HG03520 (cell line): ENCODE data around the gene SLC25A39.
"Not testable (repeated sequence)": the region's sequence is repeated elsewhere in the genome, so short reads cannot be mapped to it uniquely, and the experiment has no call there.

ENCODE experiments used
- ATAC-seq: cut with Tn5 transposase; IDR thresholded peaks from one replicate; pipeline ENCODE4 v1.9.1; 2021; ENCODE audit warnings: mild to moderate bottlenecking, moderate library complexity; ENCODE audit not compliant: unreplicated experiment

SLC25A39 gene

GRCh38 chr17:44354582-44355561 lies 30.2 kb upstream of the SLC25A39 start:
- no peak for ATAC-seq

DNA sequence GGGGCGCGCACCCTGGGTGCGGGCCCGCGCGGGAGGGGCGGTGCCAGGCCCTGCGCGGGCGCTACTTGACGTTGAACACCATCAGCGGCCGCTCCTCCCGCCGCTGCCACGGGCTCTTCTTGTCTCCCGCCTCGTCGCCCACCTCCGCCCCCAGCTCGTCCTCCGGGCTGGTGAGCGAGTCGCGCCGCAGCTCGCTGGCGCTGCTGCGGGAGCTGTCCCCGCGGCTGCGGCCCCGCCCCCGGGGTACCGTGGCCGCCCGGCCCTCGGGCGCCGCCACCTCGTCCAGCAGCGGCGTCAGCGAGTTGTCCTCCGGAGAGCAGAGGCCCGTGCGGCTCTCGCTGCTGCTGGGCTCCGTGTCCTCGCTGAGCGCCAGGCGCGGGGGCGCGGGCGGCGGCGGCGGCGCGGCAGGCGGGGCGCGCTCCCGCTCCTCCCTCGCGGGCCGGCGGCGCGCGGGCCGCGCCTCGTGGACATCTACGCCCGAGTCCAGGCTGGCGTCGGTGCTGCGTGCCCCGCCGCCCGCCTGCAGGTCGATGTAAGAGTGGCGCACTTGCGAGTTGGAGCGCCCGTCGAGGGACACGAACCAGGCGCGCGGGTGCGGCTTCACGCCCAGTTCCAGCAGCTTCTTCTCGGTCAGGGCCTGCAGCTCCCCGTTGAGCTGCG lies 29.2 kb upstream of the SLC25A39 start:
- no peak for ATAC-seq

DNA sequence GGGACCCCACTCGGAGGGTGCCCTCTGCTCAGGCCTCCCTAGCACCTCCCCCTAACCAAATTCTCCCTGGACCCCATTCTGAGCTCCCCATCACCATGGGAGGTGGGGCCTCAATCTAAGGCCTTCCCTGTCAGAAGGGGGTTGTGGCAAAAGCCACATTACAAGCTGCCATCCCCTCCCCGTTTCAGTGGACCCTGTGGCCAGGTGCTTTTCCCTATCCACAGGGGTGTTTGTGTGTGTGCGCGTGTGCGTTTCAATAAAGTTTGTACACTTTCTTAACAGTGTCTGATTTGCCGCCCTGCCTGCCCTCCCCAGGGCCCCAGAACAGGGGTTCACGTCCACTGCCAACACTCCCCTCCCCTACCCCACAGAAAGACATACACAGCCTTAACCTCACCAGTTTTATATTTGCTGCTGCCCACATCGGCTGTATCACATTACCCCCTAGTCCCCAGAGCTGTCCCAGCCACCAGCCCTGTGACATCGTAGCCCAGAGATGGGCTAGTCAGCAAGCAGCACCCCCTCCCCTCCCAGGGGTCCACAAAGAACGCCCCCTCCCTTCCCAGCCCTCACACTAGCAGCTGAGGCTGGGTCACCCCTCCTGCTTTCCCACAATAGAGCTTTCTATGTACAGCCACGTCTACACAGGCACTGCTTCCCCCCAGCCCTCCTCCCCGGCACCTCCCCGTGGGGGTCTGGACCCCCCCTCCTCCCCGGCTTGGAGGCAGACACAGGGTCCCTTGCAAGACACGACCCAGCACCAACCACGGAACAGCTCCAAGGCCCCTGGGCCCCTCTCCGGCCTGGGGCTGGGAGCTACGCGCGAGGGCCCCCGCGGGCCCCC lies 28.4 kb upstream of the SLC25A39 start:
- no peak for ATAC-seq

DNA sequence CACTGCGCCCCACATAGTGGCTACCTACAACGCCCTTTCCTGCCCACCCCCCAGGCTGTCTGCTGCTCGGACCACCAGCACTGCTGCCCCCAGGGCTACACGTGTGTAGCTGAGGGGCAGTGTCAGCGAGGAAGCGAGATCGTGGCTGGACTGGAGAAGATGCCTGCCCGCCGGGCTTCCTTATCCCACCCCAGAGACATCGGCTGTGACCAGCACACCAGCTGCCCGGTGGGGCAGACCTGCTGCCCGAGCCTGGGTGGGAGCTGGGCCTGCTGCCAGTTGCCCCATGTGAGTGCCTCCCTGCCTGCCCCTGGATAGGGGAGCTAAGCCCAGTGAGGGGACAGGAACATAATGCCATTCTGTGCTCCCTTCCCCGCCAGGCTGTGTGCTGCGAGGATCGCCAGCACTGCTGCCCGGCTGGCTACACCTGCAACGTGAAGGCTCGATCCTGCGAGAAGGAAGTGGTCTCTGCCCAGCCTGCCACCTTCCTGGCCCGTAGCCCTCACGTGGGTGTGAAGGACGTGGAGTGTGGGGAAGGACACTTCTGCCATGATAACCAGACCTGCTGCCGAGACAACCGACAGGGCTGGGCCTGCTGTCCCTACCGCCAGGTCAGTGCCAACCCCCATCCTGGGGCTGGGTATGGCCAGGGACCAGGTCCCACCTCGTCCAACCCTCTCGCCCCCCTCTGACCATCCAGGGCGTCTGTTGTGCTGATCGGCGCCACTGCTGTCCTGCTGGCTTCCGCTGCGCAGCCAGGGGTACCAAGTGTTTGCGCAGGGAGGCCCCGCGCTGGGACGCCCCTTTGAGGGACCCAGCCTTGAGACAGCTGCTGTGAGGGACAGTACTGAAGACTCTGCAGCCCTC lies 27.6 kb upstream of the SLC25A39 start:
- no peak for ATAC-seq

- ATAC-seq: no peak
Measured at GRCh38 chr17:44351464-44351863, 26.8 kb upstream of the SLC25A39 start.

GRCh38 chr17:44350733-44351226 lies 26.2 kb upstream of the SLC25A39 start:
- no peak for ATAC-seq

DNA sequence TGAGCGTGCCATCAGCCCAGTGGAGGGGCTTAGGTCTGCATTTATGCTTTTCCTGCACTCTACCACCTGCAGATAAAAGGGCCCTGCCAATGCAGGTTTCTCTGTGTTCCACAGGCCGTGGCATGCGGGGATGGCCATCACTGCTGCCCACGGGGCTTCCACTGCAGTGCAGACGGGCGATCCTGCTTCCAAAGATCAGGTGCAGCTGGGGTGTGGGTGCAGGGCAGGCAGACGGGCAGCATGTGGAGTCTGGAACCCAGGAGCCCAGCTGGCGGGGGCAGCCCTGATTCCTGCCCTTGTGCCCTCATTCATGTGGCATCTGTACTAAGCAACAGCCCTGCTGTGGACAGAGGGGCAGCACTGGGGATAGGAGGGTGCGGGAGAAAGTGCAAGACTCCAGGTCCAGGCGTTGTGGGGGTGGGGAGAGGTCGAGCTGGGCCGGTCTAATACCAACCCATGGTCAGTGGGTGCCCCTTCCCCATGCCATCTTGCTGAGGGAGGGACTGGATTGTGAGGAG lies 25.0 kb upstream of the SLC25A39 start:
- no peak for ATAC-seq

DNA sequence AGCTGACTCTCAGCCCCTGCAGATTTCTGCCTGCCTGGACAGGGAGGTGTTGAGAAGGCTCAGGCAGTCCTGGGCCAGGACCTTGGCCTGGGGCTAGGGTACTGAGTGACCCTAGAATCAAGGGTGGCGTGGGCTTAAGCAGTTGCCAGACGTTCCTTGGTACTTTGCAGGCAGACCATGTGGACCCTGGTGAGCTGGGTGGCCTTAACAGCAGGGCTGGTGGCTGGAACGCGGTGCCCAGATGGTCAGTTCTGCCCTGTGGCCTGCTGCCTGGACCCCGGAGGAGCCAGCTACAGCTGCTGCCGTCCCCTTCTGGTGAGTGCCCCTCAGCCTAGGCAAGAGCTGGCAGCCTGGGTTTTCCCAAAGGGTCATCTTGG lies 24.4 kb upstream of the SLC25A39 start:
- ATAC-seq: no peak

DNA sequence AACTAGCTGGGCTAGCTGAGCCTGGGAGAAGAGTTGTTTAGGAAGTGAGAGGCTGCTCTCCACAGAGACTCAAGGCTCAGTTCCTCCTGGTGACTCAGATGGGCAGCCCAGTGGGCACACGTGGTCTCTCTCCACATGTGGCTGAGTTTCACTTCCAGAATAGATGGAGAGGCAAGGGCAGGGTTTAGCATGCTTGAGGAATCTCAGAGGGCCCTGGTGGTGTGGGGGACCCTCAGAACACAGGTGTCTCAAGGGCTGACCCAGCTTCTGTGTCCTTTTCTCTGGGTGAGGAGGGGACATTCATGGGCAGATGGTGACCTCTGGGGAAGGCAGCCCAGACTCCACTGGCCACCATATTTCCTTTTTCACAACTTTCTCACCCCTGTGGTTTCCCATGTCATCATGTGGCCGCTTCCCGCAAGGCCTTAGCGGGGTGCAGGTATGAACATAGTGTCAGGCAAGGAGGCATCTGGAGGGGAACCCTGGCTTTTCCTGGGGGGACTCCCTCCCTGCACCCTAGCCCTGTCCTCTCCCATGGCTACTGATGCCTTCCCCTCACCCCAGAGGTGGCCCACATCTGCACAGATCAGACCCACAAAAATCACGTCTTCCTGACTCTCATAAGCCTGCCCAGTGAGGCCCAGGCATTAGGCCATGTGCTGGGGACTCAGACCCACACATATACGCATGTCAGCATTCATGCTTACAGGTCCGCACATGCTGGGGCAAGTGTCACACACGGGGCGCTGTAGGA lies 23.8 kb upstream of the SLC25A39 start:
- peak; percentile 34 for ATAC-seq

DNA sequence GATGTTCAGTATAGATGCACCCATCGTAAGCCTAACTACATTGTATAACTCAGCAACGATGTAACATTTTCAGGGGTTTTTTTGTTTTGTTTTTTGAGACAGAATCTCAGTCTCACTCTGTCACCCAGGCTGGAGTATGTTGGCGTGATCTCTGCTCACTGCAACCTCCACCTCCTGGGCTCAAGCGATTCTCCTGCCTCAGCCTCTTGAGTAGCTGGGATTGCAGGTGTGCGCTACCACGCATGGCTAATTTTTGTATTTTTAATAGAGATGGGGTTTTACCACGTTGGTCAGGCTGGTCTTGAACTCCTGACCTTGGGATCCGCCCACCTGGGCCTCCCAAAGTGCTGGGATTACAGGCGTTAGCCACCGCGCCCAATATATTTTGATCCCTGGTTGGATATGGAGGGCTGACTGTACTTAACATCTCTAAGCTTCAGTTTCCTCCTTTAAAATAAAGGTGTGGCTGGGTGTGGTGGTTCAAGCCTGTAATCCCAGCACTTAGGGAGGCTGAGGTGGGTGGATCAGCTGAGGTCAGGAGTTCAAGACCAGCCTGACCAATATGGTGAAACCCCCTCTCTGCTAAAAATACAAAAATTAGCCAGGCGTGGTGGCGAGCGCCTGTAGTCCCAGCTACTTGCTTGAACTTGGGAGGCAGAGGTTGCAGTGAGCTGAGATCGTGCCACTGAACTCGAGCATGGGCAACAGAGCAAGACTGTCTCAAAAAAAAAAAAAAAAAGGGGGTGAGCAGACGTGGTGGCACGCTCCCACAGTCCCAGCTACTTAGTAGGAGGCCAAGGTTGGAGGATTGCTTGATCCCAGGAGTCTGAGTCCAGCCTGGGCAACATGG lies 22.8 kb upstream of the SLC25A39 start:
- ATAC-seq: not testable (repeated sequence)

DNA sequence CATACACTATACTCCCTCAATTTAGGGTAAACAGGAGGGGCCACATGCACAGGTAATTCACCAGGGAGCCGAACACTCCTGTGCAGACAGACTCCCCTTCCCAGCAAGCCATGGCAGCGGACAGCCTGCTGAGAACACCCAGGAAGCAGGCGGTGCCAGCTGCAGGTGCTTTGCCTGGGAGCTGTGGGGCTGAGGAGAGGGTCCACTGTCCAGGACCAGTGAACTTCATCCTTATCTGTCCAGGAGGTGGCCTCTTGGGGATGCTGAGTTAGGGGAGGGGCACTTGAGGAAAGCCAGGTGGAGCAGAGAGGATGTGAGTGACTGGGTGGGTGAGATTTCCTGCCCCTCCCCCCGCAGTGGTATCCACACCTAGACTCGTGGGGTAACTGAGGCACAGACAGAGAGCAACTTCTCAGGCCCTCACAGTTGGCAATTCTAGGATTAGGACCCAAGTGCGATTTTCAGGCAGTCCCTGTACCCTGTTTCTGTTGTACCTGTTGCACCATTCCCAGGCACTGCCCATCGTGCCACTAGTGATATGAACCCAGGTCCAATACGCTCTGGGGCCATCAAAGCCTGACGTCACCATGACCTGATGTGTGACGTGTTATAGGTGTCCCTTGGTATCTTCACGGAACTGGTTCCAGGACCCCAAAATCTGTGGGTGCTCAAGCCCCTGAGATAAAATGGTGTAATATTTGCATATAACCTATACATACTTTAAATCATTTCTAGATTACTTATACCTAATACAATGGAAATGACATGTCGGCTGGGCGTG lies 21.6 kb upstream of the SLC25A39 start:
- ATAC-seq: no peak

GRCh38 chr17:44345454-44346026 lies 20.9 kb upstream of the SLC25A39 start:
- no peak for ATAC-seq

- peak; percentile 66 for ATAC-seq
Measured at GRCh38 chr17:44344939-44345453, 20.4 kb upstream of the SLC25A39 start, which contains the start of gene GRN. Gene GRN (plus strand): TSS chr17:44345302. CDS start chr17:44349165, 3,863 bp downstream.

DNA sequence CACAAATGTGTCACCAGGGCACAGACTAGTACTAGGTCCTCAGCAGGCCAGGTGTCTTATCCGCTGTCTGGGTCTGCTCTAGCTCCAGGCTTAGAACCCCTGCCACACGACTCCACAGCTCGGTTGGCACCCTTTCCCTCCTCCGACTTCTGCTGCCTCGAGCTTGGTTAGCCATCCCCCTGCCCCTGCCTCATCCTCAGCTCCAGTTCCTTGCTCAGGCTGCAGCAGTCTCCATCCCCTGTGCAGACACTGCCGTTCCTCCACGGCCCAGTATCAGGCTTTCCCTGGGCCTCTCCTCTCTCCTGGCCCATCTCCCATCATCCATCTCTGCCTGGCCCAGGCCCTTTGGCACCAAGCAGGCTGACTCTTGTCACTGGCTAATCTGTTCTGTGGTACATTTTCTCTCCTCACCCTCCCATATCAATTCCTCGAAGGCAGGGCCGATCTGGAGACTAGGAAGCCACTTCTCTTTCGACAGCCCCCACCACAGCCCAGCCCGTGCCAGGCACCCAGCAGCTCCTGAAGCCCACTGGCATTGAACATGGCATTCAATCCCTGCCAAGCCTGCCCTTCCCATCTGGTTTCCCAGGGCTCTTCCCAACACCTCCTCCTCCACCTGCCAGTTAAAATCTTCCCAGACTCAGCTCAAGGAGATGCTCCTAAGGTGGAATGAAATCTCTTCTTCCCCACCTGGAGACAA lies 19.0 kb upstream of the SLC25A39 start:
- no peak for ATAC-seq

- not testable (repeated sequence) for ATAC-seq
Measured at GRCh38 chr17:44340553-44340952, 15.9 kb upstream of the SLC25A39 start.

DNA sequence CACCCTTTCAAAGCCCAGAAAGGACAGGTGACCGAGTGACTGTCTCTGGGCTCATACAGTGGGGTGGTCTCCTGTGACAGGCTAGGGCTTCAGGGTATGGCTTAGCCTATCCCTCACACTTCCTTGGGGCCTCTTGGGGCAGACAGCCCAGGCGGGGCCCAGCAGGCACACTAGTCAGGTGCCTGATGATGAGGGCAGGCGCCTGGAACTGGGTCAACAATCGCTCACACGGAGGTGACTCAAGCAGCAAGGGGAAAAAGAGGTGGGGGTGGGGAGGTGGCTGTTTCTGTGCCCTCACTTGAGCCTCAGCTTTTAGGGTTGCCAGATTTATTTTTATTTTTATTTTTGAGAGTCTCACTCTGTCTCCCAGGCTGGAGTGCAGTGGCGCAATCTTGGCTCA lies 14.1 kb upstream of the SLC25A39 start:
- ATAC-seq: no peak
